ENCODE data around the gene CBFA2T3.

GRCh38 chr16:88850531-88851199, 126.3 kb downstream of the CBFA2T3 start:
- TF ChIP-seq RAD21 (CRISPR knock-in tag; IDR thresholded peaks at IDR 0.05) (no peak), TCF7 (IDR thresholded peaks at IDR 0.05; ENCODE audit: low read depth) (no peak), RBM39 (IDR thresholded peaks at IDR 0.05; ENCODE audit: low read depth, low read length, poor library complexity, severe bottlenecking) (no peak), CTCF (CRISPR knock-in tag; IDR thresholded peaks at IDR 0.05) (no peak), POLR2AphosphoS2 (IDR thresholded peaks at IDR 0.05; ENCODE audit: low read depth, low read length) (no peak), TARDBP (CRISPR knock-in tag; IDR thresholded peaks at IDR 0.05) (no peak), MAX (IDR thresholded peaks at IDR 0.05) (no peak)

All from HepG2 (cell line).